GM18511 (cell line): ENCODE measurements around the gene PIK3AP1.
A peak's percentile ranks its signal among the peaks of the same experiment; 100 is the strongest.
"Not testable (repeated sequence)": the region's sequence is repeated elsewhere in the genome, so short reads cannot be mapped to it uniquely, and the experiment has no call there.

Experiments used
- ATAC-seq: cut with Tn5 transposase; IDR thresholded peaks from one replicate; pipeline ENCODE4 v1.9.1; 2021; ENCODE audit warnings: mild to moderate bottlenecking, moderate library complexity; ENCODE audit not compliant: unreplicated experiment

The PIK3AP1 gene

GRCh38 chr10:96699613-96700012 lies 20.7 kb downstream of the PIK3AP1 start:
- ATAC-seq: no peak

DNA sequence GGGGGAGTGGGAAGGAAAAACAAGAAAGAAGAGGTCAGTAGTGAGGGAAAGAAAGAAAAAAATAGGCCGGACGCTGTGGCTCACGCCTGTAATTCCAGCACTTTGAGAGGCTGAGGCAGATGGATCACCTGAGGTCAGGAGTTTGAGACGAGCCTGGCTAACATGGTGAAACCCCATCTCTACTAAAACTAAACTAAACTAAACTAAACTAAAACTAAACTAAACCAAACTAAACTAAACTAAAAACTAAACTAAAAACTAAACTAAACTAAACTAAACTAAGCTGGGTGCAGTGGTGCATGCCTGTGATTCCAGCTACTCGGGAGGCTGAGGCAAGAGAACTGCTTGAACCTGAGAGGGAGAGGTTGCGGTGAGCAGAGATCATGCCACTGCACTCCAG lies 22.0 kb downstream of the PIK3AP1 start:
- not testable (repeated sequence) for ATAC-seq

GRCh38 chr10:96697438-96697837 lies 22.9 kb downstream of the PIK3AP1 start:
- no peak for ATAC-seq

- no peak for ATAC-seq
Observed at GRCh38 chr10:96696845-96697425, 23.4 kb downstream of the PIK3AP1 start.

- no peak for ATAC-seq
Observed at GRCh38 chr10:96695975-96696634, 24.2 kb downstream of the PIK3AP1 start.

DNA sequence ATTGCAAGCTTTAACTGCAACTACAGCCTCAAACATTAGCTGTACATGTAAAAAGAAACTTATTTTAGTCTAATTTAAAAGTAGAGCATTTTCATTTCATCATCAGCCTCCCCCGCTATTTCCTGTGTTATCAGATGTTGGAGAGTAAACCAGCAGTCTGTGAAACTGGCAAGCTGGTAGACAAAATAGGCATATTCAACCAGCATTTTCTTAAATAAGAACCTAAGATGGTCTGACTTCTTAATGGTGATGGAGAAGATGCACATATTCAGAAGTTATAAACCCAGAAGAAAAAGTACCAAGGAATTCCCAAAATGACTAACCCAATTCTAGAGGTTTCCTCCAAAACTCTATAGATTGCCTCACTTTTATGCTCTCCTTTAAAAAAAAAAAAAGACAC lies 24.9 kb downstream of the PIK3AP1 start:
- no peak for ATAC-seq

DNA sequence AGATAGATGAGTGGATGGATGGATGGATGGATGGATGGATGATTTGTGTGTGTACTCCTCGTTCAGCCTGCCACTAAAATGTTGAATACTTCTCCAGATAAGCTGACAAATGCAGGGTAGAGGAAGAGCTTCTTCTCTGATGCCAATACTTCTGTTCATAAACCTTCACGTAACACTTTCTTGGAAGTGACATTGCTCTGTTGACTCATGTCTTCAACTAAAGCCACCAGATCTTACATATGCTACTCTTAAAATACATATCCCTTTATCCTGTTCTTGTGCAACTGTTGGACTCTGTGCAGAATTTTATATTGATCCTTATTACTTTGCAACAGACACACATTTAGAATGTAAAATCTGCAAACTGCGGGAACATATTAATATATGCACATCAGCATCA lies 26.9 kb downstream of the PIK3AP1 start:
- ATAC-seq: no peak

DNA sequence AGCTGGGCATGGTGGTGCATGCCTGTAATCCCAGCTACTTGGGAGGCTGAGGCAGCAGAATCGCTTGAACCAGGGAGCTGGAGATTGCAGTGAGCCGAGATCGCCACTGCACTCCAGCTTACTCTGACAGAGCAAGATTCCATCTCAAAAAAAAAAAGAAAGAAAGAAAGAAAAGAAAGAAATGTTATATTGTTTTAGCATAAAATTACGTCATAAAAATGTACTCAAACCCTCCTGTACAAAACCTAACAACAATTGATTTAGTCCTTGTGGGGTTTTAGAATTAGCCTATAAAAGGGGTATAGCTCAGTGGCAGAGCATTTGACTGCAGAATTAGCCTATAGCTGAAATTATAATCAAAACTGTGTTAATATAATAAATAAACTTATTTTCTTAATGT lies 27.9 kb downstream of the PIK3AP1 start:
- no peak for ATAC-seq

DNA sequence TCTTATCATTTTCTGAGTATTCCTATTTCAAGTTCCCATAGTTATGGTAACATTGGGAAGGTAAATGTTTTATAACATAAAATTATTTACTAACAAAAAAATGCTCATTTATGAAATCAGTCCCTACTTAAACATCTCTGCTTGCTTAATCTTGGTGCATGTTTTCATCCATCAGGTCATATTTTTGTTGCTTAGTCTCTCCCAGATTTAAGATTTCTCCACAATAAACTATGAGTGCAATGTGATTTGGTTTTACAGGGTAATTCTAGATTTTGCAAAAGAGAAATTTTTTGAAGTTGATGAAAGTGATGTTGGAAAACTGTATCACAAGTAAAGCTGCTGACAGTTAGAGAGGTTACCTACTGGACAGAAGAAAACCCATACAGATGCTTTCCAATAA lies 28.6 kb downstream of the PIK3AP1 start:
- no peak for ATAC-seq

- ATAC-seq: peak; percentile 61
Observed at GRCh38 chr10:96690755-96691730, 29.3 kb downstream of the PIK3AP1 start.

DNA sequence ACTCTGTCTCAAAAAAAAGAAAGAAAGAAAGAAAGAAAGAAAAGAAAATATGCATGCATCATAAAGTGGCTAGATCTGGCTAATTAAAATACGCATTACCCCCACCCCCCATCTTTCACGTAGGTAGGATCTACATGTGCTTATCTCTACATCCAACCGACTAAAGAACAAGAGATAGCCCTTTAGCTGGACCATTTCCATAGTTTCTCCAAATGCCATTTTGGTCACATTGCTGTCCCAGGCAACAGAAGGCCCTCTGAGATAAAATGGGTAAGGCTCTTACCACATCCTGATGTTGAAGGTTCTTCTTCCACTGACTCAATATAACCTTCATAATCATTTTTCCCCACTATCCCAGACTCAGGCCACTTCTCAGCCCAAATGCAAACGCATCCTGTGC lies 31.5 kb downstream of the PIK3AP1 start:
- ATAC-seq: no peak

DNA sequence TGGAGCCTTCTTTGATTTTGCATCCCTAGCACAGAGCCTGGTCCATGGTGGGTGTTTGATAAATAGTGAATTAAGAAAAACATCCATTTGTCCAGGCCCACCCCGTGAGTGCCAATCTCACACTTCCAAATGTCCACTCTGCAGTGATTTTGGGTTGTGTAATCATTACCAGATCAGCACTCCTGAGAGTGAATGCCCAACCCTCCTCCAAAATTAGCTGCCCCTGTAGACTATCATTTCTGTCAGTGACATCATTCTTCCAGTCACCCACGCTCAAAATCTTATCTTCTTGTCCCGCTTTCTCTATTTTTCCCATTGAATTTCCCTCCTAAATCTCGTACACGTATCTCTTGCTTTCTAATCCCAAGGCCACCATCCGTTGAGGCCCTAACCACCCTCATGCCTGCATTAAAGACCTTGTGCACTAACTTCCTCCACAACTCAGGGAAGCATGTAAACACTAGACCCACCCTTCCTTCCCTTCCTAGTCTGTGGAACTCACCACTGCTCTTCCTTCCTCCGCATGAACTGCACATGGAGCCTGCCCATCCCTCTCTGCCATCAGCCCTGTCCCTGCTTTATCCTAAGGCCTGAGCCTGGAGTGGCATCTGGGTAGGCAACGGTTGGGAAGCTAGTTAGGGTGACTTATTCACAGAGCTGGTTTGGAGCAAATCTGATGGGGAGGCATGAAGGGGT lies 32.8 kb downstream of the PIK3AP1 start:
- ATAC-seq: no peak

- ATAC-seq: no peak
Observed at GRCh38 chr10:96686514-96686913, 33.8 kb downstream of the PIK3AP1 start.

- no peak for ATAC-seq
Observed at GRCh38 chr10:96685306-96685705, 35.0 kb downstream of the PIK3AP1 start.

DNA sequence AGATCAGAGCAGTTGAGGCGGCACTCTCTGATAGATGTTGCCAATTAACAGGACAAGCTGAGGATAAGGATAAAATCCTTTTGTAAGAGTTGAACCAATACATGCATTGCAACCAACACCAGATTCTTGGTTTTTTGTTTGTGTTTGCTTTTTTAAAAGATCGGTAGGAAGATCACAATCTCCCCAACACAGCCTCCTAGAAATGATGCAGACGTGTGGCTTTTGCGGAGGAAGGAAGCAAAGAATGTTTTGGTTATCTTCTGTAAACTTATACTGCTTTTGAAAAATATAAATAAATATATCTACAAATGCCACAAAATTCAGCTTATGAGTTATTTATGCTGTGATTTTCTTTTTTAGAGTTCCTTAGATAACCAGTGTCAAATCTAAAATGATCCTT lies 35.5 kb downstream of the PIK3AP1 start:
- no peak for ATAC-seq

DNA sequence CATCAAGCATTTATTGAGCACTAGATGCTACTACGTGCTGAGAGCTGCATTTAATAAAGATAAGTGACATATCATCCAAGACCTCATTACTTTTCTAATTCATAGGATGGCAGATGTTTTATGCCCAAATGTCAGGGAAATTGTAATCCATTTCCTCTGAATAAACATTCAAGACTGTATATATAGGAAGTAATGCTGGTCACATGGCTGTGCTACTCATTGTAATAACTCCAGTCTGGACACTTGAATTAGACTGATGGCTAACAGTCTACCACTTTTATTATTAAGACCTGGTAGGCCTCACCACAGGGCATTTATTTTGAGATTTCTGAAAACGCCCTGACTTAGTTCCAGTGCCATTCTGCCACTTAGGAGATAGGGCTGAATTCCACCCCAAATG lies 36.6 kb downstream of the PIK3AP1 start:
- no peak for ATAC-seq

GRCh38 chr10:96683065-96683464 lies 37.2 kb downstream of the PIK3AP1 start:
- ATAC-seq: no peak

DNA sequence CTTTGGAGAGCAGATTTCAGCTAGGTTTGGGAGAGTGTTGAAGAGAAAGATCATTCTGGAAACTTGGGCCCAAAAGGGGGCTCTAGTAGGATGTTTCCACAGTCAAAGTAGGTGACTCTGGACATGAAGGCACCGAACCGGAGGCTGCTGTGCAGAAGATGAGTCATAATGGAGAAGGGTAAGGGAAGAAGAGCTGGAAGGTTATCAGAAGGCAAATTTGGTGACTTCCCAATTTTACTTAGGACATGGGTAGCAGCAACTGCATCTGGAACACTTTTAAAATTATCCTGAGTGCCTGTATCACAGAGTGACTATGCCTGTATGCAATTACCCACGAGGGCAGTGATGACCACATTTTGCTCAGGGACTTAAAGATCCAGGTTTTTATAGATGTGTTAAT lies 38.8 kb downstream of the PIK3AP1 start:
- ATAC-seq: no peak

DNA sequence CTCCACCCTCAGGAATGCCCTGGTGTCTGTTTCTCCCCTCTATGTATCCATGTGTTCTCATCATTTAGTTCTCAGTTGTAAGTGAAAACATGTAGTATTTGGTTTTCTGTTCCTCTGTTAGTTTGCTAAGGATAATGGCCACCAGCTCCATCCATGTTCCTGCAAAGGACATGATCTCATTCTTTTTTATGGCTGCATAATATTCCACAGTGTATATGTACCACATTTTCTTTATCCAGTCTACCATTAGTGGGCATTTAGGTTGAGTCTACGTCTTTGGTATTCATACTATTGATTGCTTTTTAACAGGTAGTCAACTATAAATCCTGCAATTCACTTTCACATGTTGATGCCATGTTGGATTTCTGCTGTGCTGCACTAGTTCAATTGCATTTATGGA lies 39.9 kb downstream of the PIK3AP1 start:
- ATAC-seq: not testable (repeated sequence)

DNA sequence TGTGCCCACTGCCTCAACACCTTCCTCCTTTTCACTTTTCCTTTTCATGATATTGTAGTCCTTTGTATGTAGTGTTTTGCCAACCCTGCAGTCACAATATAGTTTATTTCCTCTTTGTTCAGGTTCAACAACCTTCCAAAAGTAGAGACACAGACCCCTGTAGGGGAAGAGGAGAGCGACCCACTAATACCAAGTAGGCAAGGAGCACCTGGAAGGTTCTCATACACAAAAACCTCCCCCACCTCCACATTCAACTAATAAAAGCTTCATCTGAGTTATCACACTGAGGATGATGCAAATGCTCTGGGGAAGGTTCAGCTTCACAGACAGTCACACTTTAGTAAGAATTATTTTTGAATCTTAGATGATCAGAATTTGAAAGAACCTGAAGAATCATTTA lies 41.6 kb downstream of the PIK3AP1 start:
- ATAC-seq: no peak
